Measurements from ENCODE around the gene CREB3.
A peak's percentile ranks its signal among the peaks of the same experiment; 100 is the strongest.

CREB3 gene

DNA sequence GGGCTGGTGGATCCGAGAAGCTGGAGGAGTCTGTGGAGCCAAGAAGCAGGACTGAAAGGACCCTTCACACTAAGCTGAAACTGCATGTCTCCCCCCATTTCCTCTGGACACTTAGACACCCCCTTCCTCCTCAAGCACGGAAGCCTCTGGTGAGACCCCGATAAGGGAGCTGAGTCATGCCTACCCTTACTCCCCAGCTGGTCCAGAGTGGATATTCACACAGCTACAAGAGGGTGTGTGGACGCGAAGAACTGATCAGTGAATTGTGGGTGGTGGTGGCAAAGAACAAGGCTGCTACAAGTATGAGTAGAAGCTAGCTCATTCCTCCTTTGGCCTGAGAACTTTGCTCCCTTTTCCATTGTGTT, 4.8 kb upstream of the CREB3 start:
- DNase-seq, result no peak

DNA sequence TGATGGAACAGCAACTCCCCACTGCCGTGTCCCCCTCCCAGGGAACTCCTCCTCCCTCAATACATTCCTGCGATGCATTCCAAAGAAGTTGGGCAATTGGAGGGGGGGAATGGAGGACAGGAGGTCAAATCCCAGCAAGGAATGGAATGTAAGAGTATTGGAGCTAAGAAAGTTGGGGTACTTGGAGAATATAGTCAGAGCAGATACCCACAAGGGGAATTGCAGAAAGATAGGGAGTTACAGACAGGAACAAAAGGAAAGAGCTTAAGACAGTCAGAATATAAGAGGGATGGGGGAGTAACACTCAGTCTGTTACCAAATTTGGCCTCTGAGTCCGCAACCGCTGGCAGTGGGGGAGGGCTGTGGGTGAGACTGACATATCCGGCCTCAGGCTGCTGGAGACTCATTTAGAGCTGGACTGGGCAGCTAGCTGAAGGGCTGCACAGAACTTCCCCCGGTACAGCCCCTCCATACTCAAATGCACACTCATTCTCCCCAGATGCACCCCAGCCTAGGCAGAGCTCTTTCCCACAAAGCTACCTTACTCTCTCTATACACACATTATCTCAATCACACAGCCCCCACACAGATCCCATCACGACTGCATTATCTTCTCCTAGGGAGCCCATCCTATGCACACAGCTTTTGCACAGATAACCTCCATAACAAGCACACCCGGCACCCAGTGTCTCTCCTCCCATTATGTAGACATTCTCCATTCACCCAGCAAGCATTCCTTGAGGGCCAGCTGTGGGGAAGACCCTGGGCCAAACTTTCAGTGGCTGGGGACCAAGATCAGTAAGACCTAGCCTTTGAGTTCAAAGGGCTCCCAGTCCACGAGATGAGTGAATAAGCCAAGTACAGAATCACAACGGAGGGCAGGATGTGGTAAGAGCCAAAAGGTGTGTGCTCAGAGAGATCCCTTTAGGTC, 4.2 kb upstream of the CREB3 start:
- DNase-seq, result peak in 1 of 2 donors; percentile 33

DNA sequence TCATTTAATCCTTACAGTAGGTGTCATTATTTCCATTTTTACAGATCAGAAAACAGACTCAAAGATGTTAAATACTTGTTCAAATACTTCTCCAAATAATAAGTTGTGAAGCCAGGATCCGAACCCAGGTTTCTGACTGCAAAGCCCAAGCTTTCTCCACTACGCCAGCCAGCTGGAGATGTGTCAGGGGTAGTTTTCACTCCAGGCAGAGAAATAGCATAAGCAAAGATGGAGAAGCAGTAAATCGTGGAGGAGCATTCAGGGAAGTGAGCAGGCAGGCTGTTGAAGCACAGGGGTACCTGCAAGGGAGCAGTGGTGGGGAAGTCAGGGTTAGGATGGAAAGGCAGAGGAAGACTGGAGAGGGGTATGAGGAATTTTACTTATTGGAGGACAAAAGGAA, 3.4 kb upstream of the CREB3 start:
- DNase-seq, result no peak

DNA sequence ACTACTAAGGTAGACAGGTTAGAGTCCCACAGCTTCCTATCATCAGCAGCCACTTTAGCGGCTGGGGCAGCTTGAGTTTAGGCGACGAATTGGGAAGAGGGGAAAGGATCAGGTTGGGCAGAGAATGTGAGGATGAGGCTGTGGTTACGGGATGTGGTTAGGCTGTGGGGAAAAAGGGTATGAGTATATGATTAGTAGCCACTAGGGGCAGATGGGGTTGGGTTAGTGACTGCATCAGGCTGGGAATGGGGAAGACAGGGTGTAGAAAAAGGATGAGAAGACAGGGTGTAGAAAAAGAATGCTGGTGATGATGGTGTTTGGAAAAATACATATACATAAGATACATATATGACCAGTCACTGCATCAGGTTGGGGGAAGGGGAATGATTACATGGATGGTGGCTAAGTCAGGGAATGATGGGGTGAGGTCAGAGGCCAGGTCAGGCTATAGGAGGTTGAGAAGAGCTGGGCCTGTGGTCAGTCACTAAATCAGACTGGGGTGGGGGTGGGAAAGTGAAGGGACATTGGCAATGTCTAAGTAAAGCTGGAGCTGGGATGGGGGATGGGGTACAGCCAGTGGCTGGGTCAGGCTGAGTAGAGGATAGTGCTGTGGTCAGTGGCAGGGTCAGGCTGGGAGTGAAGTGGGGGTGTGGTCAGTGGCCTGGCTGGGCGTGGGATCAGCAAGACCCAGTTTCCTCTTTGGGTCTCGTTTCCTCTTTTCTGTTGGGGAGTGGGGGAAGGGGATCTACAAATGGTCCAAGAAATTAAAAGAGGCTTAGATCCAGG, 2.6 kb upstream of the CREB3 start:
- peak in 1 of 2 donors; percentile 37 for DNase-seq

DNA sequence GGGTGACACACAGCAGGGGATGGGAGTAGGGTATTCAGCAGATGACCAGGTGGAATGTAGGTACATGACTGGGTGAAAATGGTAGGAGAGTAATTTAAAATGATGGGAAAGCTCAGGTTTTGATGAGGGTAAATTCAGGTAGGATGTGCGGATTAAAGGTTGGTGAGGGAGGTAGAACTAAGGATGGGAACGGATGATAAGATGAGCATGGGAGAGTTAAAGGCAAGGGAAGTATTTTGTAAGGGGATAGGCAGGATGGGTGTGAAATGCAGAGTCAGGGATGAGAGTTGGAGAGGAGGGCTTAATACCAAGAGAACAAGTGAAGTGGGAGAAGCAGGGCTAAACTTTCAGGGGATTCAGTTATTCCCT, 2.0 kb upstream of the CREB3 start:
- DNase-seq, result no peak

DNA sequence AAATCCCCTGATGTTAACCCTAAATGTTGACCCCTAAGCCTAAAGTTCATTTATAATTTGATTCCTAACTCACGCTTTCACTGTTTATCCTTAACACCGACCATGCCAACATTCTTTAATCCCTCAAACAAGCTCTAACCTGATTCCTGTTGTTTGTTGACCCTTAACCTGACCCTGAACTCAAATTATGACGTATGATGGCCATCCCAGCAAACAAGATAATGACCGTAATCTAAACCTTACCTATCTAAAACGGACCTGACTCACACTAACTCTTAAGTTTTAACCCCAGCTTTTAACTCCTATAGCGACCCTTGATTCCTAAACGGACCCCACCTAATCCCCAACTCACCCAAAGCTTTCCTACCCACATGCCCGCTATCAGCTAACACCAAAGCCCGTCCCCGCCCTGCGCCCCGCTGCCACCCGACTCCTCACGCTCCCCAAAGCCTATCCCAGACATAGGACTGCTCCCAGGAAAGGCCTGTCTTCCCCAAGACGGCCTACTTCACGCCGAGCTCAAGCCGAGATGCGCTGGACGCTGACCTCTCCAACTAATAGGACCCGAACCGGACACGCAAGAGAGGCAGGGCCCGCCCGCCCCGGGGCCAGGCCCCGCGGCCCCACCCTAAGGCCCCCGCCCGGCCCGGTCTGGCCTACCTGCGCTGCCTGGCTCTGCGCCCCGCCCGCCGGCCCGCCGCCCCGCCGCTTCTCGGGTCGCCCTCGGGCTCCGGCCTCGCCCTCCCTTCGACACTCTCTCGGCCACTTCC, 866 bp upstream of the CREB3 start:
- no peak for DNase-seq

DNA sequence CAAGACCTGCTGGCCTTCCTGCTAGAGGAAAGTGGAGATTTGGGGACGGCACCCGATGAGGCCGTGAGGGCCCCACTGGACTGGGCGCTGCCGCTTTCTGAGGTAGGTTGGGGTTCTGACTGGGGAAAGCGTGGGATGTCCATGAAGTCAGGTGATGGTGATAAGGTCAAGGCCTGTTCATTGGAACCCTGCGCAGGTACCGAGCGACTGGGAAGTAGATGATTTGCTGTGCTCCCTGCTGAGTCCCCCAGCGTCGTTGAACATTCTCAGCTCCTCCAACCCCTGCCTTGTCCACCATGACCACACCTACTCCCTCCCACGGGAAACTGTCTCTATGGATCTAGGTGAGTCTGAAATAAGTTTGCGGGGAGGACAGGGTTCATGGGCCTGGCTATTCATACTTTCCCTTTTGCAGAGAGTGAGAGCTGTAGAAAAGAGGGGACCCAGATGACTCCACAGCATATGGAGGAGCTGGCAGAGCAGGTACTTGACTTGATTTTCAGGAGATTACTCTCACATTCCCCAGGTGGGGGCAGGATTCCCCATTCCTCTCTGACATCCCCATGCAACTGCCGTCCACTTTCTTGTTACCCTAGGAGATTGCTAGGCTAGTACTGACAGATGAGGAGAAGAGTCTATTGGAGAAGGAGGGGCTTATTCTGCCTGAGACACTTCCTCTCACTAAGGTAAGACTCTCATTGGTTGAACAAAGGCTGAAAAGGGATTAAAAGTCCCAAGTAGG, 505 bp downstream of the CREB3 start:
- DNase-seq, result no peak

DNA sequence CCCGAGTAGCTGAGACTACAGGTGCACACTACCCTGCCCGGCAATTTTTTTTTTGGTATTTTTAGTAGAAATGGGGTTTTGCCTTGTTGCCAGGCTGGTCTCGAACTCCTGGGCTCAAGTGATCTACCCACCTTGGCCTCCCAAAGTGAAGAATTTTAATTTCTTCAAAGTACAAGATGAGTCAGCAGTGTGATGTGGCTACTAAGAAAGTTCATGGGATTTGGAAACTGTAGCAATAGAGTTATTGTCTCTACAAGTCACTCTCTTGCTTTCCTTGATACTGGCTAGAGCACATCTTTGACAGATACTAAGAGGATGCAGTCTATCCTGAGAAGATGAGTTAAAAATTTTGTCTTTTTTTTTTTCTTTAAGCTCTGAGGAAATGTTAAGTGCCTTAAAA, 1.6 kb downstream of the CREB3 start:
- no peak for DNase-seq

DNA sequence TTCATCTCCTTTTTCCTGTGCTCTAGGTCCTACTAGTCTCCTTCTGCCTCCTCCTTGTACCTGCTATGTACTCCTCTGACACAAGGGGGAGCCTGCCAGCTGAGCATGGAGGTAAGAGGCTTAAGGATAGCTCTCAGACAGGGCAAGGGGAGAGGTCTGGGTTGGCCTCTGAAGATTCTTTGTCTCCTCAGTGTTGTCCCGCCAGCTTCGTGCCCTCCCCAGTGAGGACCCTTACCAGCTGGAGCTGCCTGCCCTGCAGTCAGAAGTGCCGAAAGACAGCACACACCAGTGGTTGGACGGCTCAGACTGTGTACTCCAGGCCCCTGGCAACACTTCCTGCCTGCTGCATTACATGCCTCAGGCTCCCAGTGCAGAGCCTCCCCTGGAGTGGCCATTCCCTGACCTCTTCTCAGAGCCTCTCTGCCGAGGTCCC, 3.8 kb downstream of the CREB3 start:
- DNase-seq, result peak; percentile 15 to 46

DNA sequence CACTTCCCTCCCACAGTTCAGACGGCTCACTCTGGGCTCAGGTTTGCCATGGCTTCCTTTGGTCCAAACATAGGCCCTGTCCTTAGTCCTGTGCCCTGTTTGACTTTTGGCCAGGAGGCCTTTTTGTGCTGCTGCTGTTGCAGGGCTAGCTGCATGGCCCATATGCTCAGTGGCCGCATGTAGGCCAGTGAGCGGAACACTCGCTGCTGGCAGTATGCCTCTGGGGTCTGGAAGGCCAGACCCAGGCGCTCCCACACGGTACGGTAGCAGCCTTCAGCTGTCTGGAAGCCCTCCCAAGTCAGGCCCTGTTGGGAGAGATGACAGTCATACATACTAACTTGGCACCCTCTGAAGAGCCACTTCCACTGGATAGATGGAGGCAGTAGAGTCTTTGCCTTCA, 4.7 kb downstream of the CREB3 start:
- no peak for DNase-seq

DNA sequence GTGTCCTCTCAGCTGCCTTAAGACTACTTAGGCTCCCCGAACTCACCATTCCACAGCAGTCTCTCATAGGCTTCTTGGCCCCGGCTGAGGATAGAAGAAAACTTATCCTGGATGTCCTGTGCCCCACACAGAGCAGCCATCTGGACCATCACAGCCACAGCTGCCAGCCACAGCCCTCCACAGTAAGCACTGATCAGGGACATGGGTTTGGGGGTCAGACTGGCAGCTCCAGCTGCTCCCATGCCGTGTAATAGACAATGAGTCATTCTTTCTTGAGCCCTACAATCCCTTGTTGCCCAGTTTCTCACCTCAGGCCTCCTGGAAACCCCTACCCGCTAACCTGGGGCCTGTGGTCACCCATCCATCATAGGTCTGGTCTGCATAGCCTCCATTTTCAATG, 5.7 kb downstream of the CREB3 start:
- no peak for DNase-seq

DNA sequence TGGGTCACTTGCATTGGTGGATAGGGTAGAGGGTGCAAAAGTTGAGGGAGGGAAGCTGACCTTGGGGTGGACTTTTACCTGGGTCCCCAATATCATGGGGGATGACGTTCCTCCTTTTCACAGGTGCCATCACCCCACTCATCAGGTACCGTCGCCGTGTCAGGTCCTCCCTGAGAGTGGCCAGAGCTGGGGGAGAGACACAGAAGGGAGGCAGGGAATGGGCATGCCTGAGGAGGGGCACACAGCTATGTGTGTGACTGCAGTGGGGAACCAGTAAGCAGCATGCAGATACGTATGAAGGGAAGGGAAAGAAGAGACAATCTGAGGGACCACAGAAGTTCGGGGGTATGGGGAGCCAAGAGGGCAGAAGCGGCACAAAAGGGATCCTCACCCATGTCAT, 6.5 kb downstream of the CREB3 start:
- DNase-seq, result no peak

DNA sequence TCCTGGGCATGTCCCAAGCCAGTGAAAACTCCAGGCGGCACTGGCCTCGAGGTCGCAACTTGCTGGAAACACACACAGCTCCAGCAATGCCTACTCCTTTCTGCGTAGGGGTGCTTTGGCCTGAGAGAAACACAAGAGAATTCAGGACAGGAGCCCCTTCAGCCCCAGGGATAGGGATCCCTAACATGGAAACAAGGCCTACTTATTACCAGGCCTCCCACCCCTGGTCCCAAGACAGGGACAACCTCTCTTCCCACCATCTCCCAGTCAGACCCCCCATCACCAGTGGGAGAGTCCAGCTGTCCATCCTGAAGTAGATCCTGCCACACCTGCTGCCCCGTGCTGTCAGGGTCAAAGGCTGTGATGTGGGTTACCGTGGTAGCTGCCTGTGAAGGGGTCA, 7.8 kb downstream of the CREB3 start:
- DNase-seq, result no peak

DNA sequence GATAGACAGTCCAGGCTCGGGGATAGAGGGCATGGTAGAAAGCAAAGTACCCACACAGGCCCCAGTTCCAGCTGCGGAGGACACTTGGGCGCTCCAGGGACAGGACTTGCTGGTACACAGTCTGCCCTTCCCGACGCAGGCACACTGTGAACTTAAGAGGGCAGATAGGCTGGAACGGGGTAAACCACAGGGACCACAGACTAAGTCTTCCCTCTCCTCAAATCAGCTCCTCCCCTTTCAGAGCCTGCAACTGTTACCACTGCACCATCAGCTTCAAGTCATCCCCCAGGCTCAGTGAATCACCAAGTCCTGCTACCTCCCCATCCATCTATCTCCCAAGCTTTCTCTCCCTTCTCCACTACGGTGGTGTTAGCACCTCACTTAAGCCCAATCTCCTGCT, 9.3 kb downstream of the CREB3 start:
- DNase-seq, result no peak

DNA sequence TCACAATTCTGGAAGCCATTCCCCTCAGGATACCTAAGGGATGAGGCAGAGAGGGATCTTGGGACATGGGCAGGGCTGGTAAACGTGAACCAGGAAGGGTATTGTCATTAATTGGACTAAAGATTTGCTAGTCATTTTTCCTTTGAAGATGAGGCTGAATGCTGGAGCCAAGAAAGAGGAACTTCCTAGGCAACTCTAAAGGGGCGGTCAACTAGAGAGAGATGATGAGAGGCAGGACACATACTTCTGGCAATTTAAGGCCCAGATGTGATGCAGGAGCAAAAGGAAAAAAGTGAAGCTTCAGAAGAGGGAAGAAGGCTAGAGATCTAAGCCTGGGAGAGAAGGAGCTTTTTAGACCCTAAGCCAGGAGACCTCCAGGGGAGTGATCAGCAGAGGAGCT, 11.0 kb downstream of the CREB3 start:
- DNase-seq, result no peak

DNA sequence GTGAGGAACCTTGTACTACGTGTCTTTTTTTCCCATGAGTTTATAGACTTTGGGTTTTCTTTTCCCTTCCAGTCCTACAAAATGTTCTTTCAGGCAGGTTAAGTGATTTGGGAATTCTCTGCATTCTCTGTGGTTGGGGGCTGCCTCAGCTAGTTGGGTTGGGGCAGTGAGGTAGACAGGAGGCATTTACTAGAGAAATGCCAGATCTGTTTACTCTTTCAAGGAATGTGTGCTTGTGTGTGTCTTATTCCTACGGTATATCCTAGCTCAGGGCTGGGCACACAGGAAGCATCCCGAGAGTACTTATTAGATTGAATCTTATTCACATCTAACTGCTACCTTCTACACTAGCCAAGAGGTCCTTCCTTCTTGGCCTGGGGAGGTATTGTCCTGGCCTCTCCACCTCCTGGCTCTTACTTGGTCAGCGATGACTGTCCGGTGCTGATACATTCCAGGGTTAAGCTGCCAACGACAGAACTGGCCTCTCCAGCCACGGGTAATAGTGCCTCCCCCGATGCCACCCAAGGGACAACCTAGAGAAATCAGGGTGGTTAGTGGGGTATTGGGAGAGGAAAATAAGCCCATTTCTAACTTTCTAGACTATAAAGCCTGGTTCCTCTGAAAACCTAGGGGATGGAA, 11.5 kb downstream of the CREB3 start:
- DNase-seq, result no peak

DNA sequence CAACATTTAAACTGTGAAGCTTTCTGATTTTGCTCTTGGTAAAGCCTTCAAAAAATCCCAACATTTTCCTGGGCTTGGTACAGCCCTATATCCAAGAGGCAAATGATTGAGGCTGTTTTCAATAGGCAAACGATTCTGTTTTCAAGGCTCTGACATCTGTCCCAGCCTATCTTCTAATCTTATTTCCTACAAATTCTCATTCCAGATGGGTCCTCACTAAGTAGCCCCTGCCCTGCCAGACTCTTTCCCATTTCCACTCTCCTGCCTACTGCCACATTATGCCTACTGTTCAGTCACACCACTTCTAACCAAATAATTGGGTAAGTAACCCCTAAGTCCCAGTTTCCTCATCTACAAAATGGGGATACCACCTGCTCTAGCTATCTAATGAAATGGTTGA, 13.1 kb downstream of the CREB3 start:
- DNase-seq, result no peak

DNA sequence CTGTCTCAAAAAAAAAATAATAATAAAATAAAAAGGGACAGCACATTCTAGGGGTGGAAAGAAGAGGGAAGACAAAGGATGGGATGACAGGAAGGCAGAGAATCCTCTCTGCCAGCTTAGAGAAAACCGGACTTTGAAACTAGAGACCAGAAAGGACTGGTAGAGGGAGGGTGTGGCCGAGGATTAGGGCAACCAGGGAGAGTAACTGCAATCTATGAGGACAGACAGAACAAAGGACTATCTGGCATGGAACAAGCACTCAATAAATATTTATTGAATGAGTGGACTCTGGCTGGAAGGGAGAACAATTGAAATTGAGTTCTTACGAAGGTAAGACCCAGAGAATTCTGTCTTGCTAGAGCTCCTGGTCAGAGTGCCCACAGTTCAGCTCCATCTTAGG, 14.1 kb downstream of the CREB3 start:
- no peak for DNase-seq

DNA sequence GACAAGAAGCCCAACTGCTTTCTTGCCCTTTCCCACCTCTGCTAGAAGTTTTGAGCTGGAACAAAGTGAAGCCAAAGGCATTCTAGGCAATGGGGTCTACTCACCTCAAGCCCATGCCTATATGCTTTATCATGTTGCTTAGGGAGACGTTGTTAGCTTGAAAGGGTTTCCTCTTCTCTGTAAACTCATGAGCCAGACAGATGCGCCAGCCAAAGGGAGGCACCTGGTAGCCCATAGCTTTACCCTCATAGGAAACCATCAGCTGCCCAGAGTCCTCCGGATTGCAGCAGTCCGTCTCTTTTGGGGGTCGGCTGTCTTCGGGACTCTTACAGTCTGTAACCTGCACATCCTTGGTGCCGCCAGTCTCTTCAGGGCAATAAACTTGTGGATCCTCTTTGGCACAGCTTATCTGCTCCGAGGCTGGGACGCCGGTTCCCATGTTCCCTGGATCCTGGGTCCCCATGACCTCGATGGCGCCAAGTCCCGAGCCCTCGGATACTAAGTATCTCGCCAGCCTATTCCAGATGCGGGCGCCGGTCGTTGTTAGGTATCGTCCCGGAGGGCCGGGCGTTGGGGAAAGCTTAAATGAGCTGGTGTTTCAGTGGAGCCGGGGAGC, 15.9 kb downstream of the CREB3 start:
- no peak for DNase-seq

DNA sequence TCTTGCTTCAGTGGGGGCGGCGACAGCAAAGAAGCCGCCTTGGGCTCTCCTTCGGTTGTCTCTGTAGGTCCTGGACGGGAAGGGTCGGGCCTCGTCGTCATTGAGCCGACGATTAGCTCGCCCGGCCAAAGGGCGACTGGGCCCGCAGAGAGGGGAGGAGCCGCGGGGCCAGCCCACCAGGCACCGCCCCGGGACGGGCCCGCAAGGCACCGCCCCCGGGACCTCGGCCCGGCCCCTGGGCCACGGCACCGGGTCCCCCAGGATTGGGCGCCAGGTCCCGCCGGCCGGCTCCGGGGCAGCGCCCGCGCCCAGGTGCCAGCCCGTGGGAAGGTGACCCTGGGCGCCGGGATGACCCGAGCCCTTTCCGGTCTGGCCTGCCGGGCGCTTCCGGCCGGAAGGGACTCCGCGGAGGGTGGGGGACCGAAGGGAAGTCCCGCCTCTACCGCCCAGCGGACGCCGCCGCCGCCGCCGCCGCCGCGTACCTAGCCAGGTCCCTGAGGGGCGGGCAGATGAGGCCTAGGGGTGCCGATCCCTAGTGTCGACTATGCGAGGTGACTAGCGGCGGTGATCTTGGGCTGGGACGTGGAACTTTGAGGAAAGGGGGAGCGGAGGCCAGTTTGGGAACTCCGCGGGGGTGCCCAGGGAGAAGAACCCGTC, 16.5 kb downstream of the CREB3 start, which contains the start of the genes GBA2 and RGP1:
GBA2 (minus strand) TSS at position 371 of the 657 bp plus-strand sequence. CDS start 524 bp downstream, outside the sequence.
RGP1 (plus strand) TSS at position 430 of the 657 bp plus-strand sequence. CDS start 469 bp downstream, outside the sequence.
- DNase-seq, result peak; percentile 58 to 81
